ENCODE measurements around the gene KCNMA1.

- TF ChIP-seq POLR2A (IDR thresholded peaks at IDR 0.05; ENCODE audit: low read depth) (no peak), CTCF (IDR thresholded peaks at IDR 0.05) (no peak), EP300 (IDR thresholded peaks at IDR 0.05) (no peak)
Observed at GRCh38 chr10:77413231-77413630, 224.4 kb downstream of the KCNMA1 start.
